Effector memory CD8-positive, alpha-beta T cell (primary cell): ENCODE results near the gene RUNX1.

Source experiments
- ATAC-seq: fragments of 150-1000 bp; cut with Tn5 transposase; replicated peaks from 2 replicates; pipeline ENCODE4 v1.10.0; 2021; ENCODE audit warnings: mild to moderate bottlenecking, moderate library complexity
- DNase-seq, 3 experiments: peaks; one replicate each; pipeline ENCODE4 v3.0.0; 2021
- H3K27ac Mint-ChIP-seq, 2 donors: one replicate each; pipeline ENCODE4 v1.8.0; 2022; ENCODE audit warnings: mild to moderate bottlenecking in 2 of 2, mixed read lengths in 2 of 2, moderate library complexity in 2 of 2
- H3K27me3 Mint-ChIP-seq, 2 donors: one replicate each; pipeline ENCODE4 v1.8.0; 2022; ENCODE audit warnings: mixed read lengths in 2 of 2
- H3K36me3 Mint-ChIP-seq: one replicate; pipeline ENCODE4 v1.8.0; 2022; ENCODE audit warnings: mild to moderate bottlenecking, moderate library complexity, mixed read lengths; ENCODE audit not compliant: insufficient read depth
- H3K4me1 Mint-ChIP-seq, 2 donors: one replicate each; pipeline ENCODE4 v1.8.0; 2022; ENCODE audit warnings: low read depth in 2 of 2, mixed read lengths in 2 of 2
- H3K4me3 Mint-ChIP-seq, 2 donors: one replicate each; pipeline ENCODE4 v1.8.0; 2022; ENCODE audit warnings: mild to moderate bottlenecking in 2 of 2, mixed read lengths in 2 of 2, moderate library complexity in 2 of 2
- H3K9me3 Mint-ChIP-seq, 2 donors: one replicate each; pipeline ENCODE4 v1.8.0; 2022; ENCODE audit warnings: mixed read lengths in 2 of 2

The RUNX1 gene

DNA sequence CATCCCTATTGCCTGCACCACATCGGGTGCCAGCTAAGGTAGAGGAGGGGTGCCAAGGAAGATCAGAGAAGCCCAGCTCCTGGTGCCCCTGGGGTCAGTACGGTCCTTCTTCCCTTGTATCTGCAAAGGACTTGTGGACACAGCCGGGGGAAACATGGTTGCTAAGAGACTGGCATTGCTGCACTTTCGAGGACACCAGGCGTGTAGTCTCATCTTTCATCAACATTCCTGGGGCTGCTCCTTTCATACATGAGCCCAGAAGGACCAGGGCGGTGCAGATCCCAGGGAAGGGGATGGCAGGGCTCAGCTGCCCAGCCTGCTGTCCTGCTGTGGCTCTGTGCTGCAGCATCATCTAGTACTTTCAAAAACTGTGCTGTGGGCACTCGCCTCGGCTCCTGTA lies 61.0 kb downstream of the RUNX1 start:
- DNase-seq (no peak), ATAC-seq (no peak)
- Mint-ChIP-seq H3K36me3 (peaks cover 28% of the 10 kb centered on the region), H3K27me3 (no peaks in the 10 kb centered on the region), H3K27ac (peak overlapping the region in 1 of 2 donors; percentile 98), H3K9me3 (no peaks in the 10 kb centered on the region), H3K4me1 (peaks cover 81 to 83% of the 10 kb centered on the region in 2 donors), H3K4me3 (peak overlapping the region; percentile 91)

DNA sequence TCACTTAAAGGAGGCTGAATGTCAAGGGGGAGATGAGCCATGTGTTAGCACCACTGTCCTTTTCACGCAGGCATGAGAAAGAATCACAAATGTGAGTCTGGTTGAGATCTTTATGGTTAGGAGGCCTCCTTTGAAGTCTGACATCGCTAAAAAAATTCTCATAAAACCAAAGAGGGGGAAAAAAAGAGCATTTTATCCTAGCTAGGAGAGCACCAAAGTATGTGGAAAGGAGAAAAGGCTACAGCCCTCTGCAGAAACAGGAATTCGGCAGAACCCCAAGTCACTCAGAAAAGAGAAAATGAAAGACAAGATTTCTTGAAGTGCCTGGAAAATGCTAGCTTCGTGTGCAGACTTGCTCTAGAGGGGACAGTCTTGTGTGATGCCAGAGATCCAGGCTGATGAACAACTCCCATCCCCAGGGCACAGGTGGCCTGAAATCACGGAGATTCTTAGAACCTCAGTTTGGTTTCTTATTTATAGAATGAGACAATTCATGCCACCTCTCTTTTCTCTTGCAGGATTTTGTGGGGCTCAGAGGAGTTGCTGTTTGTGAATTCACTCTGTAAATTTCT lies 61.5 kb downstream of the RUNX1 start:
- no peak for DNase-seq
- H3K27ac Mint-ChIP-seq: peak overlapping the region in 1 of 2 donors; percentile 98
- no peaks in the 10 kb centered on the region for H3K9me3 Mint-ChIP-seq
- H3K27me3 Mint-ChIP-seq: no peaks in the 10 kb centered on the region
- peak; percentile 16 for ATAC-seq
- H3K4me1 Mint-ChIP-seq: peaks cover 87 to 89% of the 10 kb centered on the region in 2 donors
- peaks cover 23% of the 10 kb centered on the region for H3K36me3 Mint-ChIP-seq
- peak overlapping the region; percentile 91 for H3K4me3 Mint-ChIP-seq

DNA sequence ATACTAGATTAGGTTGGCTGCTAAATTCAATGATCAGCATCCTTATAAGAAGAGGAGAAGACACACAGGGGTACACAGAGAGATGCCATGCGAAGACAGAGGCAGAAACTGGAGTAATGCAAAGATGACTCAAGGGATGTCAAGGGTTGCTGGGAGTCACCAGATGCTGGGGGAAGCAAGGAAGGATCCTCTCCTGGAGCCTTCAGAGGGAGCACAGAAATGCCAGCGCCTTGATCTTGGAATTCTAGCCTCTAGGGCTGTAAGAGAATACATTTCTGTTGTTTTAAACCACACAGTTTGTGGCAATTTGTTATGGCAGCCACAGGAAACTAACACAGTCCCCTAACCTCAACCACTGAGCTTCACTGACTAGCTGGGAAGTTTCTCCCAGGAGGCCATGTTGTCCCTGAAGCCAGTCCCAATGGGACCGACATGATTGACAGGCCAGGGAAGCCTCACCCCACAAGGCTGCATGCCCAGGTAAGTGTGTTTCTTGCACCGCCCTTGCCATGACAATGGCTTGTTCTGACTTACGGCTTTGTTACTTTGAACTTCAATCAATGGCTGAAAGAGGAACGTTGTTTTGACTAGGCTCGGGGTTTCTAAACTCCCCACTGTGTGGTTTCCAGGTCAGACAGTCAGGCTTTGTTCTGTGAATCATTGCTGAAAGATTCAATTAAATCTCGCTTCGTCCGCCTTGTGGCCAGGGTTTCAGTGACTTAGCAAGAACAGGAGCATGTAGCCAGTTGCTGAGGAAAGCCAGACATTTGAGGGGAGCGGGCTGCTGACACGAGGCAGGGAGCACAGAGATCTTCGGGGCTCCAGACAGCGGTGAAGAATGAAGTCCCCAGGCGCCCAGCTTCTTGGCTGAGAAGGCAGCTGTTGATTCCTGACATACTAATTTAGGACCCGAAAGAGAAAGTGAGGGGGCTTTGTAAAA lies 62.3 kb downstream of the RUNX1 start:
- peaks cover 88 to 92% of the 10 kb centered on the region in 2 donors for H3K4me1 Mint-ChIP-seq
- H3K27ac Mint-ChIP-seq: peak overlapping the region in 1 of 2 donors; percentile 98
- H3K36me3 Mint-ChIP-seq: peaks cover 21% of the 10 kb centered on the region
- DNase-seq: peak; percentile 40 to 51 (median 50)
- H3K27me3 Mint-ChIP-seq: no peaks in the 10 kb centered on the region
- no peaks in the 10 kb centered on the region for H3K9me3 Mint-ChIP-seq
- peak overlapping the region; percentile 91 for H3K4me3 Mint-ChIP-seq
- peak; percentile 69 for ATAC-seq

DNA sequence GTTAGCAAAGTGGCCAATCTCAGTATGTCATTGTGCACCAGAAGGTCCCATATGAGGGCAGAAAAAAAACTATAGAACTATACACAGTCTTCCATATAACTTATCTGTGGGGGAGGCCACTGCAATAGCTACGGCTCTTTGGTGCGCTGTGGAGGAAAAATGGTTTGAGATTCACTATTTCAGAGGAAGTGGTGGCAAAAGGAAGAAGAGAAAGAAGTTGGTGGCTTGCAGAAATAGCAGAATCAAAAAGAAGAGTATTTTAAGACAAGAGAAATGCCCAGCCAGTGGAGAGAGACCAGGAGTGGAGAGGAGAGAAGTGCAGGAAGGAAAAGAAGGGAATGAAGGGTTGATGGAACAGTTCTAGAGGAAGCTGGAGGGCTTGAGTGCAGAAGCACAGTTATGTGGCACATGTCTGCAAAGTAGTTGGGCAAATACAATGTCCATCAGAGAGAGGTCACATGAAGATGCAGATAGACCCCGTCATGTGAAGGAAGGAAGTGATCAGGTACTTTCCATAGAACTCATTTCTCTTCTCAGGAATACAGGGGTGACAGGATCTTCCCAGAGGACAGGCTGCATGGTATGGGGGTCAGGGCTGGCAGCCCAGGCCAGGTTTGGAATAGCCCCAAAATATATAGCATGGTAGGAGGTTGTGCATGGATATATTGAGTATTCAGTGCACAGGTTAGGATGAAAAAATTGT lies 64.6 kb downstream of the RUNX1 start:
- H3K4me1 Mint-ChIP-seq: peaks cover 80 to 82% of the 10 kb centered on the region in 2 donors
- no peaks in the 10 kb centered on the region for H3K27me3 Mint-ChIP-seq
- ATAC-seq: no peak
- no peaks in the 10 kb centered on the region for H3K9me3 Mint-ChIP-seq
- peak overlapping the region; percentile 73 to 78 for H3K27ac Mint-ChIP-seq
- H3K36me3 Mint-ChIP-seq: peaks cover 19% of the 10 kb centered on the region
- H3K4me3 Mint-ChIP-seq: peak overlapping the region; percentile 79 to 80
- no peak for DNase-seq

DNA sequence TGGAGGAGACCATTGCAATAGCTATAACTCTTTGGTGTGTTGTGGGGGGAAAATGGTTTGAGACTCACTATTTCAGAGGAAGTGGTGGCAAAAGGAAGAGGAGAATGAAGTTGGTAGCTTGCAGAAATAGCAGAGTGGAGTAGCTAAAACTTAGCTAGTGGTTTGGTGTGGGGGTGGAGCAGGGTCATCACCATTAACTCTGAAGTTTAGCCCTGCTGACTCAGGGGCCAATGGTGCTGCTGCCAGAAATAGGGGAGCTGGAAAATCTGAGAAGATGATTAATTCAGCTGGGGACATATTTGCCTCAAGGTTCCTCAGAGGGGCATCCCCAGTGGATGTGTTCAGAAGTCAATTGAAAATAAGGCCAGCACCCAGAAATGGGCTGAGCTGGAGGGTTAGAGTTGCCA lies 65.4 kb downstream of the RUNX1 start:
- no peak for DNase-seq
- no peaks in the 10 kb centered on the region for H3K9me3 Mint-ChIP-seq
- H3K4me1 Mint-ChIP-seq: peaks cover 78 to 82% of the 10 kb centered on the region in 2 donors
- H3K27ac Mint-ChIP-seq: peak overlapping the region; percentile 73 to 78
- H3K4me3 Mint-ChIP-seq: peak overlapping the region; percentile 79 to 80
- ATAC-seq: peak; percentile 45
- H3K27me3 Mint-ChIP-seq: no peaks in the 10 kb centered on the region
- peaks cover 19% of the 10 kb centered on the region for H3K36me3 Mint-ChIP-seq

DNA sequence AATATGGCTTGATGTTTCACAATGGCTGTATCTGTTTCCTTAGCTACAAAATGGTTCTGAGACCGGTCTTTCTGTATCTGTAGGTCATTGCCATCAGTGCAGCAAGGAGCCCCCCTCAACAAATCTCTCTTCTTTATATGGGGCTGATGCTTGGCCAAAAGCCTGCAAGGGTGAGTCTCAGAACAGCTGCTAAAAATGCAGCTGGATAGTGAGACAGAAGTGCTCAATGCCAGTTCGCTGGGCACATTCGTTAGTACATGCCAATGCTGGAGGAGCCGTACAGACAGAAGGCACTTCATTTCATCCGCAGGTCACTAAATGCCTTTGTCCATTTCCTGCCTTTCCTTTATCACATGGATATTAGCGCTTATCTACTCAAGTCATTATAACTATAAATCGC lies 67.3 kb downstream of the RUNX1 start:
- Mint-ChIP-seq H3K9me3 (no peaks in the 10 kb centered on the region), H3K4me3 (peak overlapping the region; percentile 24 to 60), H3K36me3 (peaks cover 15% of the 10 kb centered on the region), H3K27me3 (no peaks in the 10 kb centered on the region), H3K4me1 (peaks cover 63 to 68% of the 10 kb centered on the region in 2 donors), H3K27ac (peak overlapping the region; percentile 73 to 78)
- no peak for DNase-seq
- no peak for ATAC-seq

DNA sequence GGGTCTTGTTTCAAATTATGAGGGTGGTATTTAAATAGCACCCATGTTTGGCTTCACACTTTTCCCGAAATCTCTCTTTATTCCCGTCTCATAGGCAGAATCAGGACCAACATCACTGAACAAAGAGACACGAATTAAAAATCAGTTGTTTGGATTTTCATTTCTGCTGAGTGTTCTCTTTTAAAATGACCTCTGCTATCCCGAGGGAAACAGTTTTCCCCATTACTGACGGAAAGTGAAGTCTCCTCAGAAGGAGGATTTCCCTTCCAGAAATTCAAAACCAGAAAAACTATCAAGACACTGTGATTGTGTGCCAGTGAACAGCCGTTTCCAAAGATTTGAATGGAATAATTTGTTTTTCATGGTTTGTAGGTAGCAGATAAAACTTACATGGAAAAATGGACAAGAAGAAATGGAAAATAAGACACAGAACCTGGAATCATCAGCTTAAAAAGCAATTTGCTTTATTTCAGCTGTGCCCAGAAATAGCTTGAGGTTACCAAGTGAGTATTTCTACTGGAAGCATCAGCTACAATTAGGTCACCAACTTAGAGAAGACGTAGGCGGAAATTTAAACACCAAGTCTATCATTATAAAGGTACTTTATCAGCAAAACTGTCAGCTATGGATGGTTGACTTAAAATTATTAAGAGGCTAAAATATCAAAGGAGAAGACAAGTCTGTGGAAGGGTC lies 68.5 kb downstream of the RUNX1 start:
- DNase-seq: no peak
- H3K4me1 Mint-ChIP-seq: peaks cover 58 to 68% of the 10 kb centered on the region in 2 donors
- H3K27ac Mint-ChIP-seq: peak overlapping the region; percentile 5 to 76
- peak; percentile 18 for ATAC-seq
- H3K9me3 Mint-ChIP-seq: no peaks in the 10 kb centered on the region
- H3K4me3 Mint-ChIP-seq: no peak overlapping the region
- peaks cover 14% of the 10 kb centered on the region for H3K36me3 Mint-ChIP-seq
- H3K27me3 Mint-ChIP-seq: no peaks in the 10 kb centered on the region

DNA sequence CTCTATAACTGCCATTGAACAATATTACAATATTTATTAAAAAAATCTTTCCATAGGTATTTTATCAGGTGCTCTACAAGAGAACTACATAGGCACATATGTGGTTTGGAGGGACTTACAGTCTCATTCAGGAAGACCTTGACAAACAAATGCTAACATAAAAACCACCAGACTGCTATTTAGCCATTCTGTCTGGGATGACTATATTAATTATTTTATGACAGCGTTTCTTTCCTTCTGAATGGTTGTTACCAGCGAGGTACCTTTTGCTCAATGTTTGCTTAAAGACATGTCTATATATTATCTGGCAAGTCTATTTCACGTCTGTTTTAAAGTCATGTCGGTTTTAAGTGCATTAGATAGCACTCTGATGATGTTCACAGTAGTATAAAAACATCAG lies 69.7 kb downstream of the RUNX1 start:
- Mint-ChIP-seq H3K27ac (peak overlapping the region; percentile 59 to 76), H3K4me1 (peaks cover 53 to 70% of the 10 kb centered on the region in 2 donors), H3K27me3 (no peaks in the 10 kb centered on the region), H3K9me3 (no peaks in the 10 kb centered on the region), H3K4me3 (no peak overlapping the region), H3K36me3 (peaks cover 19% of the 10 kb centered on the region)
- ATAC-seq (no peak), DNase-seq (no peak)

DNA sequence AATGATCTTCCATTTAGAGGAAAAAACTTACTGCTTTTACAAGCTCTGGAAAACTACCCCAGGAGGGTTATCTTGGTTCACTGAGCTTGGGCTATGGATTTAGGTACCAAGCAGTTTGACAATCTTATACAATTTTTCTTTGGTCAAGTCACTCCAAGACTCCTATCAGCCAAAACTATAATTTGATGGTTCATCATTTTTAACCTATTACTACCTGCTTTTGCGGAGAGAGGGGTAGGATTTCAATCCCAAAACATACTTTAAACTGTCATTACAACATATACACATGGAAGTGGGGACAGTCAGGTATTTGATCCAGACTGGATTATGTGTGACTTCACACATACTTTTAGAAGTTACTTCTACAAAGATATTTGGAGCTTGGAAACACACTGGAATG lies 71.8 kb downstream of the RUNX1 start:
- no peak overlapping the region for H3K27ac Mint-ChIP-seq
- ATAC-seq (no peak), DNase-seq (no peak)
- H3K4me1 Mint-ChIP-seq: peaks cover 52 to 70% of the 10 kb centered on the region in 2 donors
- peaks cover 20% of the 10 kb centered on the region for H3K36me3 Mint-ChIP-seq
- no peaks in the 10 kb centered on the region for H3K9me3 Mint-ChIP-seq
- no peak overlapping the region for H3K4me3 Mint-ChIP-seq
- no peaks in the 10 kb centered on the region for H3K27me3 Mint-ChIP-seq

DNA sequence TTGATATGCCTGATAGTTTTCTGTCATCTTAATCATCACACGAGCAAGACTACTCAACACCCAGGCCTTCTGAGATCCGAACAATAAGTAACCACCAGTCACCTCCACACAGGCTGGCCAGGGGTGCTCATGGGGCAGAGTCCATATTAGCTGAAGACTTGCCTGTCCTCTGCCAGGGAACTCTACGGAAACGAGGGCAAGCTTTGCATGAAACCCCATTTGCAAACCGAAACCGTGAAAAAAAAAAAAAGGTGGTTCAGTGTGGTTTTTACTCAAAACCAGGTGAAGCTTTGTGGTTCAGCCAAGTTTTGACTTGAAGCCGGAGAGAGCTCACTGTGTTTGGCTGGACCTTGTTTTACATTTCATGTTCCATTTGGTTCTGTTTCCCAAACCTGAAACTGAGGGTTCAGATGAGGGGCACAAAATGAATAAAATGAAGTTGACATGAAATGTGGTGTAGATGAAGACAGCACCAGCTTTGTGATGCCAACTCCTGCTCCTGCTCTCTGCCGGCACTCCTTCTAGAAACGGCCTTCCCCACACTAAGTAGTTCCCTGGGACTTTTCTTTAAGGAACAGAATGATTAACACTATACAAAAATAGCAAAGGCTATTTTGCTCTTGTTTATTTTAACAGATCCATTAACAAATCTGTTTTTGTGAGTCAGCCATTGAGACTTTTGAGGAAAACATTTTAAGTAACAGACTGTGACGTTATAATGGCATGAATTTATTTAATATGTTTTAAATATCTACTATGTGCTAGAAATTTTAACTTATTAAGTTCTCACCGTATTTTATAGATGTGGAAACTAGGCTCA lies 74.7 kb downstream of the RUNX1 start:
- Mint-ChIP-seq H3K36me3 (peaks cover 17% of the 10 kb centered on the region), H3K27me3 (no peaks in the 10 kb centered on the region), H3K9me3 (no peaks in the 10 kb centered on the region), H3K4me3 (peak overlapping the region; percentile 83 to 94), H3K27ac (peak overlapping the region; percentile 91), H3K4me1 (peaks cover 56 to 77% of the 10 kb centered on the region in 2 donors)
- ATAC-seq: peak; percentile 94
- DNase-seq: peak; percentile 53 to 55 (median 54)

DNA sequence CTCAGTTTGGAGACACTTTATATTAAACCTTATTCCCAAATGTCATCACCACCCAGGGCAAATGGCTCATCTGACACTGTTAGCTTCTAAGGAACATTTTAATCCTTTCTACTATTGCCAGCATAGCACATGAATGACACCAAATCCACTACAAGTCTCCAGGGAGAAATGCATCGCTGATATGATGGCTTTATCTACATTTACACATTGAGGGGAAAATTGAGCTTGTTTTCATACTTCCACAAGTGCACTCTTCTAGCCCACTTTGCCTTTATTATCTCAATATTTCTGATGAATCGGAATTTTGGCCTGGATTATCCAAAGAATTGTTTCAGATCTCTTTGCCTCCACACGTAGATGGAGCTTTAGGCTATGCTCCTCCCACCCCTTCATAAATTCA lies 75.4 kb downstream of the RUNX1 start:
- Mint-ChIP-seq H3K27me3 (no peaks in the 10 kb centered on the region), H3K4me1 (peaks cover 58 to 77% of the 10 kb centered on the region in 2 donors), H3K9me3 (no peaks in the 10 kb centered on the region), H3K36me3 (peaks cover 20% of the 10 kb centered on the region), H3K4me3 (peak overlapping the region; percentile 83 to 94), H3K27ac (peak overlapping the region; percentile 91)
- no peak for ATAC-seq
- DNase-seq: no peak

DNA sequence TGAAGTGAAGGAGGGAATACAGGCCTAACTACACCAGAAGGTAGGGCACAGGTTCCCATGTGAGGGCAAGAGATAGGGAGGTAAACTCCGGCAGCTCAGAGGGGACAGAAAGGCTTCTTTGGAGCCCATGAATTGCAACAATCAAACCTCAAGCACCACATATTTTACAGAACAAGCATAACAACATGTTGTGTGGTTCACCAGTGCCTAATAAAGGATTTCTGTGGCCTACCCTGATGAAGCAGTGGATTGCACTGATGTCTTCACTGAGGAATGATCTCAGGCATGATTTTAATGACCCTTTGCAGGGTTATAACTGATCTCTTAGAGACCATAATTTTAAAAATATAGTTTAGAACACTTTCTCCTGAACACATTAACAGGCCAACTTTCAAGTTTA lies 77.4 kb downstream of the RUNX1 start:
- DNase-seq (no peak), ATAC-seq (no peak)
- Mint-ChIP-seq H3K4me1 (peaks cover 73 to 90% of the 10 kb centered on the region in 2 donors), H3K27me3 (no peaks in the 10 kb centered on the region), H3K4me3 (no peak overlapping the region), H3K27ac (no peak overlapping the region), H3K36me3 (peaks cover 25% of the 10 kb centered on the region), H3K9me3 (no peaks in the 10 kb centered on the region)
